AG10803 (cell line): ENCODE measurements around the gene GK2.

Source experiments
- DNase-seq: peaks from one replicate; pipeline ENCODE4 v3.0.0; 2010; ENCODE audit warnings: low read depth
- H3K4me3 ChIP-seq: 2 replicates; pipeline ENCODE4 v1.5.1; 2011; ENCODE audit warnings: mild to moderate bottlenecking, low read length, control low read depth
- CTCF ChIP-seq: conservative IDR thresholded peaks from 2 replicates; pipeline ENCODE4 v1.5.1; 2011; ENCODE audit warnings: mild to moderate bottlenecking, low read length, control low read depth, inconsistent platforms

GK2 gene

GRCh38 chr4:79364061-79364460 is 44.0 kb downstream of the GK2 start:
- TF ChIP-seq CTCF: no peak
- no peak for DNase-seq
- H3K4me3 ChIP-seq: no peak overlapping the region

GRCh38 chr4:79362626-79363025 is 45.4 kb downstream of the GK2 start:
- TF ChIP-seq CTCF: no peak
- no peak overlapping the region for H3K4me3 ChIP-seq
- DNase-seq: no peak

GRCh38 chr4:79360006-79360405 is 48.0 kb downstream of the GK2 start:
- DNase-seq: no peak
- TF ChIP-seq CTCF: no peak

GRCh38 chr4:79358438-79358837 is 49.6 kb downstream of the GK2 start:
- DNase-seq: no peak
- no peak overlapping the region for H3K4me3 ChIP-seq
- TF ChIP-seq CTCF: no peak

More at GRCh38 chr4:79360006-79360405, 48.0 kb downstream of the GK2 start:
- H3K4me3 ChIP-seq: no peak overlapping the region

- no peak for DNase-seq
- no peak for TF ChIP-seq CTCF
- no peak overlapping the region for H3K4me3 ChIP-seq
Observed at GRCh38 chr4:79357365-79357764, 50.7 kb downstream of the GK2 start.
